MCF 10A (cell line): ENCODE data around the gene SIRT5. TPM values are rescaled to one million over a fixed set of nuclear protein-coding genes. Genes with fewer than 3 reads are reported as not detected.

ENCODE experiments used
- BruUV-seq: library from RNA; stranded (reverse); fragments of 400-500 nt; replicated peaks from 2 replicates; lab custom pipeline; 2021; lab: Mats Ljungman, UMichigan
- CTCF ChIA-PET: fragments of 300-600 bp; sonication (Branson Sonifier 250); formaldehyde crosslinking; extraction: SDS; loops from one replicate; lab custom pipeline; 2021; ENCODE audit warnings: antibody characterized with exemption, inconsistent platforms; lab: Yijun Ruan, JAX
- POLR2A ChIA-PET: fragments of 300-600, 350-650 bp; sonication (Branson Sonifier 250); formaldehyde crosslinking; extraction: SDS; loops from one replicate; lab custom pipeline; 2020; ENCODE audit warnings: antibody characterized with exemption, inconsistent platforms; lab: Yijun Ruan, JAX
- DNase-seq: peaks from one replicate; pipeline ENCODE4 v3.0.0-alpha.2; 2018; ENCODE audit not compliant: unreplicated experiment
- H3K27ac Mint-ChIP-seq: one replicate; pipeline ENCODE4 v1.8.0; 2022; ENCODE audit warnings: mild to moderate bottlenecking, low read depth, mixed read lengths; ENCODE audit not compliant: unreplicated experiment
- H3K27me3 Mint-ChIP-seq: one replicate; pipeline ENCODE4 v1.8.0; 2022; ENCODE audit warnings: mixed read lengths; ENCODE audit not compliant: insufficient read depth, unreplicated experiment
- H3K36me3 Mint-ChIP-seq: one replicate; pipeline ENCODE4 v1.8.0; 2022; ENCODE audit warnings: mild to moderate bottlenecking, moderate library complexity, mixed read lengths; ENCODE audit not compliant: insufficient read depth, unreplicated experiment
- H3K4me1 Mint-ChIP-seq: one replicate; pipeline ENCODE4 v1.8.0; 2022; ENCODE audit warnings: mixed read lengths; ENCODE audit not compliant: insufficient read depth, unreplicated experiment
- H3K4me3 Mint-ChIP-seq: one replicate; pipeline ENCODE4 v1.8.0; 2022; ENCODE audit warnings: mild to moderate bottlenecking, moderate library complexity, mixed read lengths; ENCODE audit not compliant: unreplicated experiment
- H3K9me3 Mint-ChIP-seq: one replicate; pipeline ENCODE4 v1.8.0; 2022; ENCODE audit warnings: mixed read lengths; ENCODE audit not compliant: unreplicated experiment
- CTCF ChIP-seq: fragments of 200-600 bp; IDR thresholded peaks from one replicate; pipeline ENCODE4 v1.8.0; 2022; ENCODE audit warnings: antibody characterized with exemption, mild to moderate bottlenecking; ENCODE audit not compliant: unreplicated experiment
- intact Hi-C: fragments of 100-400 bp; cut with micrococcal nuclease; formaldehyde crosslinking; loops from 2 replicates; pipeline ENCODE4 v1.14.1; 2022
- total RNA-seq: library from RNA; stranded (reverse); gene quantifications from 2 replicates; pipeline ENCODE4 v1.2.3, GENCODE V29; 2022

SIRT5 gene
- total RNA-seq, 1 experiment from 2014 or later = 12.8 TPM

GRCh38 chr6:13574149-13574570, 241 bp upstream of the SIRT5 start:
- peak; percentile 94 for DNase-seq
- TF ChIP-seq CTCF = peak; percentile 40
- Mint-ChIP-seq H3K27me3 (no peaks in the 10 kb centered on the region), H3K4me3 (peak overlapping the region; percentile 94), H3K36me3 (peaks cover 8% of the 10 kb centered on the region), H3K9me3 (no peaks in the 10 kb centered on the region), H3K27ac (peak overlapping the region; percentile 84), H3K4me1 (peaks cover 5% of the 10 kb centered on the region)
- intact Hi-C loops = loop anchor here (1.0 to 2.0 kb wide), 2 partner anchors 41 to 87 kb away; partner anchors contain the start of genes GFOD1 and NOL7
- ChIA-PET CTCF (interaction anchor here (0.6 to 3.2 kb wide), 26 partner anchors 8 to 385 kb away, joined by 3 to 23 read pairs (median 5); partner anchors contain the start of genes GFOD1 and NOL7), POLR2A (interaction anchor here (0.6 to 3.7 kb wide), 31 partner anchors 10 to 1185 kb away, joined by 3 to 85 read pairs (median 5); partner anchors contain the start of genes GFOD1, NOL7, RANBP9 and TBC1D7)
- BruUV-seq = no TSS peak

GRCh38 chr6:13575377-13575775, 975 bp downstream of the SIRT5 start:
- TF ChIP-seq CTCF = peak; percentile 80
- no TSS peak for BruUV-seq
- H3K9me3 Mint-ChIP-seq = no peaks in the 10 kb centered on the region
- DNase-seq = no peak
- H3K4me1 Mint-ChIP-seq = peaks cover 5% of the 10 kb centered on the region
- peak overlapping the region; percentile 84 for H3K27ac Mint-ChIP-seq
- ChIA-PET CTCF (interaction anchor here (0.6 to 3.2 kb wide), 32 partner anchors 9 to 928 kb away, joined by 3 to 23 read pairs (median 4); partner anchors contain the start of genes GFOD1 and NOL7), POLR2A (interaction anchor here (0.6 to 3.7 kb wide), 32 partner anchors 9 to 757 kb away, joined by 3 to 85 read pairs (median 4); partner anchors contain the start of genes GFOD1, NOL7, RANBP9 and TBC1D7)
- peaks cover 8% of the 10 kb centered on the region for H3K36me3 Mint-ChIP-seq
- peak overlapping the region; percentile 94 for H3K4me3 Mint-ChIP-seq
- intact Hi-C loops = loop anchor here (1.0 to 2.0 kb wide), 3 partner anchors 89 to 239 kb away; partner anchors contain the start of gene GFOD1
- no peaks in the 10 kb centered on the region for H3K27me3 Mint-ChIP-seq

- TF ChIP-seq CTCF = no peak
- peaks cover 8% of the 10 kb centered on the region for H3K36me3 Mint-ChIP-seq
- intact Hi-C loops = no loop called here
- peak overlapping the region; percentile 84 for H3K27ac Mint-ChIP-seq
- CTCF ChIA-PET = interaction anchor here (0.6 to 3.2 kb wide), 14 partner anchors 9 to 848 kb away, joined by 3 to 23 read pairs (median 6); partner anchors contain the start of genes GFOD1 and NOL7
- H3K9me3 Mint-ChIP-seq = no peaks in the 10 kb centered on the region
- DNase-seq = no peak
- TSS peak; percentile 34 for BruUV-seq
- no peaks in the 10 kb centered on the region for H3K27me3 Mint-ChIP-seq
- H3K4me1 Mint-ChIP-seq = peaks cover 5% of the 10 kb centered on the region
- peak overlapping the region; percentile 94 for H3K4me3 Mint-ChIP-seq
- POLR2A ChIA-PET = interaction anchor here (0.8 to 3.7 kb wide), 8 partner anchors 9 to 247 kb away, joined by 3 to 85 read pairs (median 16); partner anchors contain the start of genes GFOD1, NOL7, RANBP9 and TBC1D7
Observed at GRCh38 chr6:13576017-13576416, 1.6 kb downstream of the SIRT5 start.

- no peak for TF ChIP-seq CTCF
- Mint-ChIP-seq H3K27me3 (no peaks in the 10 kb centered on the region), H3K4me1 (peaks cover 5% of the 10 kb centered on the region), H3K36me3 (peaks cover 21% of the 10 kb centered on the region), H3K9me3 (no peaks in the 10 kb centered on the region), H3K27ac (no peak overlapping the region), H3K4me3 (no peak overlapping the region)
- ChIA-PET CTCF (interaction anchor here (0.6 to 0.9 kb wide), 2 partner anchors 246 to 524 kb away, joined by 3 to 5 read pairs; no protein-coding TSS in a partner anchor), POLR2A (no interaction called here)
- intact Hi-C loops = no loop called here
- DNase-seq = no peak
- BruUV-seq = no TSS peak
Observed at GRCh38 chr6:13577926-13578325, 3.5 kb downstream of the SIRT5 start.
